ENCODE data around the gene POU5F1. TPM values are rescaled to one million over a fixed set of nuclear protein-coding genes. Genes with fewer than 3 reads are reported as not detected.
"Not testable (repeated sequence)": the region's sequence is repeated elsewhere in the genome, so short reads cannot be mapped to it uniquely, and the experiment has no call there.

The POU5F1 gene
- 0.56 TPM for polyA plus RNA-seq (ENCODE audit: insufficient read length)

DNA sequence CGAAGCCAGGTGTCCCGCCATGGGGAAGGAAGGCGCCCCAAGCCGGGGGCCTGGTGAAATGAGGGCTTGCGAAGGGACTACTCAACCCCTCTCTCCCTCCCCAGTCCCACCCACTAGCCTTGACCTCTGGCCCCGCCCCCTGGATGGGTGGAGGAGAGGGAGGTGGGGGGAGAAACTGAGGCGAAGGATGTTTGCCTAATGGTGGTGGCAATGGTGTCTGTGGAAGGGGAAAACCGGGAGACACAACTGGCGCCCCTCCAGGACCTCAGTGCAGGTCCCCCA lies at the start of gene POU5F1:
TSS of gene POU5F1 (minus strand) at position 83 of the 282 bp plus-strand sequence. CDS start at position 21, 62 bp downstream.
- DNase-seq (ENCODE audit: low read depth) = no peak

DNA sequence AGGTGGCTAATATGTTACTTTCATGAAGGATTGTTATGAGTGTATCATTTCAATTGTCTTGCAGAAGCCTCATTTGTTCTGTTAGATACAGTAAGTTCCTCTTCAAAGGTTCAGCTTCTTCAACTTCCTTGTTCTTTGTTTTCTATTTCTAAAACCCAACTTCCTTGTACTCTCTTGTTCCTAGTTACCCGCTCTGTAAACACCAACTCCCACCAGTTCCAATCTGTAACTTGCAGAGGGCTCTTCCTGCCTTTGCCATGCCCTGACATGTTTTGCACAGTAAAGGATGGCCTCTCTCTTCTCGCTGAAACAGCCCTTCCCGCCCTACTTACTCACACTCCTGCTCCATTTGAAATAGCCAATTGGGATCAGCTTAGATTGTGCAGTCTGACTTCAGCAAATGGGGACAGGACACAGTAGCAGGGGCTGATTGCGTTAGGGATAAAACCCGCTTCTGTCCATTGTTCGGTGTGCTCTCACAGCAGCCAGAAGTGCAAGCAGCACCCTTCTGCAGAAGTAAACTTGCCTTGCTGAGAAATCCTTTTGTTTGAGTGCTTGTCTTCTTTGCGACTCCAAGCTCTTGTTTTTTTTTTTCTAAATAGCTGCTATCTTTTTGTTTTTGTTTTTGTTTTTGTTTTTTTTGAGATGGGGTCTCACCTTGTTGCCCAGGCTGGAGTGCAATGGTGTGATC lies 45.9 kb upstream of the POU5F1 start:
- DNase-seq (ENCODE audit: low read depth) = no peak

DNA sequence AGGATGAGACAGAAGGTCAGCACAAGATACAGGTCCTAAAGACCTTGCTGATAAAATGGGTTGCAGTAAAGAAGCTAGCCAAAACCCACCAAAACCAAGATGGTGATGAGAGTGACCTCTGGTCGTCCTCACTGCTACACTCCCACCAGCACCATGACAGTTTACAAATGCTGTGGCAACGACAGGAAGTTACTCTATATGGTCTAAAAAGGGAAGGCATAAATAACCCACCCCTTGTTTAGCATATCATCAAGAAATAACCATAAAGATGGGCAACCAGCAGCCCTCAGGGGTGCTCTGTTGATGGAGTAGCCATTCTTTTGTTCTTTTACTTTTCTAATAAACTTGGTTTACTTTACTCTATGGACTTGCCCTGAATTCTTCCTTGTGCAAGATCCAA lies 44.7 kb upstream of the POU5F1 start:
- DNase-seq (ENCODE audit: low read depth) = not testable (repeated sequence)

DNA sequence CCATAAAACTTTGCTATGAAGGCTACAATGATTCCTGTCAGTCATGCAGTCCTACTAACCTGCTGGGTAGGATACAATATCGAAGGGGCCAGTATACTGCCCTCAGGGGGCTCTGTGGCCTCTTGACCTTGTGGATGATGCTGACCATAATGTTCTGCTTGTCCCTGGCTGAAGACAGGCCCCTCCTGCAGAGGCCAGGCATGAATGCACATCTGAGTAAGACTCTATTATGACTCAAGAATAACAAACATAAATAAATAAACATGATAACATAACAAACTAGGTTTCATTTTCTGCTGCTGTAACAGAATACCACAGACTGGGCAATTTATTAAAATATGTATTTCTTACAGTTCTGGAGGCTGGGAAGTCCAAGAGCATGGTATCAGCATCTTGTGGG lies 44.0 kb upstream of the POU5F1 start:
- DNase-seq (ENCODE audit: low read depth) = no peak

DNA sequence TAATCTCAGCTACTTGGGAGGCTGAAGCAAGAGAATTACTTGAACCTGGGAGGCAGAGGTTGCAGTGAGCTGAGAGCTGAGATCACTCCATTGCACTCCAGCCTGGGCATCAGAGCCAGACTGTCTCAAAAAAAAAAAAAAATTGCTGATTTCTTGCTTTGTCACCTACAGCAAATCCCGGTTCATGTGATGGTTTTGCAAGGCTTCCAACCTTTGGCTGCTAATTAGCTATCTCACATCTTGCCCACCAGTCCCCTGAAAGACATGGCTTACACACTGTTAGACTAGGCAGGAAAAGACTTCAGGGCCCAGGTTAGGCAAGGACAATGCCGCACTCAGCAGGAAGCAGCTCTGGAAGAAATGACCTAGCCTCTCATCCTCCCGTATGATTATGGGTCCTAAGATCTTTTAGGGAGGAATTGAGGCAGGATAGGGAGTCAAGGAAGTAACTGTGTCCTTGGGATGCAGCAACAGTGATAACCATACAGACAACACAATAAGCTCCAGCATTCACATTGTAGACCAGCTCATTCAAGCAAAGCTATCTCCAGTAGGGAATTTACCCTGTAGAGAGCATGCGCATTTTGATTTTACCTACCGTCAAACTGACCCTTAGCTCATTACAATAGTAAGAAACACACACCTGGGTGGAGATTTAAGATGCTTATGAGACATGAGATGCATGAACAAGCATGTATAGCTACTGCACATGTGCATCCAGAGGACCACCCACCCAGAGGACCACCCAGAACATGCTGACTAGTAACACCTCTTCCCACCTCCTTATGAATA lies 40.5 kb upstream of the POU5F1 start:
- no peak for DNase-seq (ENCODE audit: low read depth)

DNA sequence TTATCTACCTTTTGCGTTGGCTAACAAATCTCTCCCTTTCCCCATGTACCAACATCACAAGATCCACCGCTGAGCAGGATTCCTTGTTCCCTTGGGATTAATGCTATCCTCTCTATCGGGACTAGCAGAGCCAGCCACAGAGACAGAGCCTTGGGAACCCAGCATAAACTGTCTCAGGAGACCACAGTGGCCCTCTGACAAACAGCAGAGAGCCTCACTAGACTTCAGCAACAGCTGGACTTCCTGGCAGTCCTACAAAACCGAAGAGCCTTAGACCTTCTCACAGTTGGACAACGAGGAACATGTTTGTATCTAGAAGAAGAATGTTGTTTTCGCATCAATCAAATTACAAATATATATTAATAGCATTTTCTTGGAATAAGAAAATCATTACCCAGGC lies 39.6 kb upstream of the POU5F1 start:
- DNase-seq (ENCODE audit: low read depth) = no peak

DNA sequence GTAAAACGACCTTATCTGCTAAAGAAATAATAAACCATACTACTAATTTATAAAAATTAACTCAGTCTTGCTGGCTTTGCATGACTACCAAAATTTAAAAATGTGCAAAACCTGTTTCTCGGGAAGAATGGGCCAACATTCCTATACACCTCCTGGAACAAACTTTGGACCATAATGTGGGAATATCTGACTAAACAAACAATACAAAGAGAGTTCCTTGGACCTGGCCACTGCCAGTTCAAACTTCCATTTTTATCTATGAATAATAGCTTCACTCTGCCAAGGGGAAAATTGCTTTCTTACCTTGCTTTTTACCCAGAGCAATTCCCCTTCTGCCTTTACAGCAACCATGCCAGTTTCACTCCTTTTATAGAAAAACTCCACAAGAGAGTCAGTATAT lies 38.7 kb upstream of the POU5F1 start:
- no peak for DNase-seq (ENCODE audit: low read depth)

DNA sequence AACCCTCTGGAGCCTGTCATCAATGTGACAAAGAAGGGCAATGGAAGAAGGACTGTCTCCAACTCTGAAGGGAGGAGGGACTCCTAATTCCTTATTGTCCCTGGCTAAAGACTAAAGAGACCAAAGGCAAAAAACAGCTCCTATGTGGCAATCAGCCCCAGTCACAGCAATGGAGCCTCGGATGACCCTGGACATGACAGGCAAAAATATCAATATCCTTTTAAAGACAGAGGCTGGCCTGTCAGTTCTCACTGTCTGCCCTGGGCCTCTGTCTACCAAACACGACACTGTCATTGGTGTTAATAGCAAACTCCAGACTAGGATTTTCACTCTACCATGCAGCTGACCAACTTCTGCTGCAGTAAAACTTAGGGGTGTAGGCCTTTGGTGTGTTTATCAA lies 38.0 kb upstream of the POU5F1 start:
- DNase-seq (ENCODE audit: low read depth) = no peak

DNA sequence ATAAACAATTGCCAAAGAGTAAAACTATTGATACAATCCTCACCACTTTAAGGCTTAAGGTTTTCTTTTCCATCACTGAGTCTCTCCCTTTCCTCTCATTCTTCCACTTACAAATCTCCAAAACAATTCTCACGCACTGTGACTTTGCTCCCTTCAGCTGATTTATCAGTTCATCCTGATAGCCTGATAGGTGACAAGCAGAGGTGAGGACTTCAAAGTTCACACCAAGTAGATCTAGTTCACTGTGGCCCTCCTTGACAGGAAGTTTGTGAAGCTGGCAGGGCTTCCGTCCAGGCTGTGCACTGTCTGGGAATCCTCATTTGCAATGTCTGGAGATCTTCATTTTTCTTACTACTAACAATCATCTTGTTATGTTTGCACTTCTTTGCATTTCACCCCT lies 35.2 kb upstream of the POU5F1 start:
- DNase-seq (ENCODE audit: low read depth) = no peak

DNA sequence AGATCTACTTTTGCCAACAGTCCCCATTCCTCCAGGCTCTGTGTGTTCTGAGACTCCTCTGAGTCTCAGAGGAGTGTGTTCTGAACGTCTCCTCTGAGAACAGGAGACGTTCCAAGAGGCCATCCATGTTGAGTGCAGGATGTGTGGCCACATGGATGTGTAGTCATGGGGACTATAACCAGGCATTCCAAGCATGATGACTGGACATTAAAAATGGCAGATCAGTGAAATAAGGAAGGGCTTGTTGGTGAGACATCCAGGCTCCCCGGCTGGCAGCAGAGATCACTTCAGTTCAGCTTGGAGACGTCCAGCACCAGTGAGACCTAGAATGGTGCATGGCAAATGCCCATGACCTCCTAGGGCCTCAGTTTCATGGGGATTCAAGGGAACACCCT lies 34.3 kb upstream of the POU5F1 start:
- no peak for DNase-seq (ENCODE audit: low read depth)

DNA sequence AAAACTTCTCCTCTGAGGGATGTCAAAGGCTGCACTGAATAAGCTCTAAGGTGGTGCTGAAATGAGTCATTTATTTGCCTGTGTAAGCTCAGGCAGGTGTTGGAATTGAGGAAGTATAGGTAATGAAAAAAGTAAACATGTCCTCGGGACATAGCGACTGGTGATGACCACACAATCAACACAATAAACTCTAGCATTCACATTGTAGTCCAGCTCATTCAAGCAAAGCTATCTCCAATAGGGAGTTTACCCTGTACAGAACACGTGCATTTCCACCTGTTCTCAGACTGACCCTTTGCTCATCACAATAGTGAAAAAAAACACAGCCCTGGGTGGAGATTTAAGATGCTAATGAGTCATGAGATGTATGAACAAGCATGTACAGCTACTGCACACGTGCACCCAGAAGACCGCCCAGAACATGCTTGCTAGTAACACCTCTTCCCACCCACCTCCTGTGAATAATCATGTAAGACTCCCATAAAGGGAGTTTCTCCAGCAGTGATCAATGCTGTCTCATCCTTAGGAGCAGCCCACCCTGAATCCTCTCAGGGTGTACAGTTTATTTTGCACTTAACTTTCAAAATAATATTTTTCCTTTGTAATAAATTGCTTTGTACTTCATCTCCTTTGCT lies 33.0 kb upstream of the POU5F1 start:
- DNase-seq (ENCODE audit: low read depth) = no peak

DNA sequence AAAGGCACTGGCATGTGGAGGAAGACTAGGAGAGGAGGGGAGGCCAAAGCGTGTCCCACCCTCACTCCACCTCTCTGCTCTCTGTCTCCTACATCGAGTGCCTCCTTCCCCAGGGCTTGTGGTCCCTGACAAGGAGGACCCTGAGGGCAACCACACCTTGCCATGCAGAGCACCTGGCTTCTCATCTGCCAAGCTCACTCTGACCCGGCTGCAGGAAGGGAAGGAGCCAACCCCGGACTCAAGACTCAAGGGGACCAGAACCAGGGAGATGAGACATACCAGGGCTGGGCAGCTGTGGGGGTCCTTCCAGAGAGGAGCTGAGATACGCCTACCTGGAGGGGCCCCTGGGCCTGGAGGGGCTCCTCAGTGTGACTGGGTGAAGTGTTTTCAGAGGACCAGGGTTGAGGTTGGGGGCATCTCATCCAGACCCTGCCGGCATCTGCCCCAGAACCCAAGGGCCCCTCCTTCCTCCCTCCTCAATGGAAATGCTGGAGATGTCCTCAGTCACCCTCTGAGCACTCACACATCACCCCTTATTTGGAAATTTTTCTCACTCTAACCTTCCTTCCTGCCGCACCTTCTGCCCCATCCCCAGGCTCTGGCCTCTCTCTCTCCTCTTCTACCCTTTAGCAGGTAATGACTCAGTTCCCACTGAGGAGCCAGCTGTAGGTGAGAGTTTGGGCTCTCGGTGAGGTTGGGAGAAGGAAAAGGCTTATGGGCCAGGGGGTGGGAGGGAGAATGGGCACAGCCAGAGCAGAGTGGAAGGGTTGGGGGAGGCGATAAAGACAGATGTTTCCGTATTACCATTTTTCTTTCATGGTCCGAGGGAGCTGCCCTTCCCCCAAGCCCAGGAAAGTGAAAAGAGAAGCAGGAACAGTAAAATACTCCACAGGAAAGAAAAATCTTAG lies 32.0 kb upstream of the POU5F1 start:
- DNase-seq (ENCODE audit: low read depth) = no peak

DNA sequence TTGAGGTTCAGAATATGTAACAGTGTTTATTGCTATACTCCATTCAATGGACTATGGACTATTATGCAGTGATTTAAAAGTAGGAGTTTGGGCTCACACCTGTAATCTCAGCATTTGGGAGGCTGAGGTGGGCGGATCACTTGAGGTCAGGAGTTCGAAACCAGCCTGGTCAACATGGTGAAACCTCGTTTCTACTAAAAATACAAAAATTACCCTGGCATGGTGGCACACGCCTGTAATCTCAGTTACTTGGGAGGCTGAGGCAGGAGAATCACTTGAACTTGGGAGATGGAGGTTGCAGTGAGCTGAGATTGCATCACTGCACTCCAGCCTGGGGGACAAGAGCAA lies 28.6 kb upstream of the POU5F1 start:
- DNase-seq (ENCODE audit: low read depth) = not testable (repeated sequence)

DNA sequence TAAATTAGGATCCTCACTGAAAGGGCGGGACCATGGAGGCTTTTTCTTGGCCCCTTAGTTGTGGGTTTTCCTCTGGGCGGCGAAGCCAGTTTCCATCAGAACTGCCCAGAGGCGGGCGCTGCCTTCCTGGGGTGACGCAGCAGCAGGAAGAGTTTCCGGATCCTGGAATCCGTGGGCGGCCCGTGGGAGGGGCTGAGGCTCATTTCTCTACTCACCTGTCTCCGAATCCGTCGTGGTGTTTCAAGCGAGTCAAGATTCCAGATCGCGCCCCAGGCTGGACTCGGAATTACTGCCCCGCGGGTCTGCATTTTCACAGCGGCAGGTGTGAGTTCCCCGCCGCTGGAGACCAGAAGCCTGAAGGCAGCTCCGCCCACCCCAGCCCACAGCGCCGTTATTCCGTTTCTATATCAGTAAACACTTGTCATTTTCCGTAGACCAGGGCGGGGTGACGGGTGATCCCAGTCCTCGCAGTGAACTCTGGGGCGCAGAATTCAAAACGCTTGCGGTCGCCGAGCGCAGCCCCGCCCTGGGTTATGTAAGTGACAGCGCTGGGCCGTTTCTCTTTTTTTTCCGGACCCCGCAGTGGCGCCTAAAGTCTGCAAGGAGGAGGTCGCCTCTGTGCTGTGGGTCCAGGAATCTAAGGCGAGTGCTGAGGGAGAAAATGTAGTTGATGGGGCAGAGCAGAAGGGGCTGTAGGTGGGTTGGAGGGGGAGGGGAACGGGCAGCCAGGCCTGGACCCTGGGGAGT lies 27.2 kb upstream of the POU5F1 start:
- peak; percentile 41 for DNase-seq (ENCODE audit: low read depth)

DNA sequence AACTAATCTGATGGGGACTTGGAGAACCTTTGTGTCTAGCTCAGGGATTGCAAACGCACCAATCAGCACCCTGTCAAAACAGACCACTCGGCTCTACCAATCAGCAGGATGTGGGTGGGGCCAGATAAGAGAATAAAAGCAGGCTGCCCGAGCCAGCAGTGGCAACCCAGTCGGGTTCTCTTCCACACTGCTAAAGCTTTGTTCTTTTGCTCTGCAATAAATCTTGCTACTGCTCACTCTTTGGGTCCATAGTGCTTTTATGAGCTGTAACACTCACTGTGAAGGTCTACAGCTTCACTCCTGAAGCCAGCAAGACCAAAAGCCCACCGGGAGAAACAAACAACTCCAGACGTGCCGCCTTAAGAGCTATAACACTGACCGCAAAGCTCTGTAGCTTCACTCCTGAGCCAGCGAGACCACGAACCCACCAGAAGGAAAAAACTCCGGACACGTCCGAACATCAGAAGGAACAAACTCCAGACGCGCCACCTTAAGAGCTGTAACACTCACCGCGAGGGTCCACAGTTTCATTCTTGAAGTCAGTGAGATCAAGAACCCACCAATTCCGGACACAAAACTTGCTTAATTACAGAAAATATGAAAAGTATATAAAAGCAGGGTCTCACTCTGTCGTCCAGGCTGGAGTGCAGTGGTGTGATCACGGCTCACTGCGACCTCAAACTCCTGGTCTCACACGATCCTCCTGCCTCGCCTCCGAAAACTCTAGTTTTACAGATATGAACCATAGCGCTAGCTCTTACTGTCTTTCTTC lies 26.0 kb upstream of the POU5F1 start:
- DNase-seq (ENCODE audit: low read depth) = not testable (repeated sequence)

DNA sequence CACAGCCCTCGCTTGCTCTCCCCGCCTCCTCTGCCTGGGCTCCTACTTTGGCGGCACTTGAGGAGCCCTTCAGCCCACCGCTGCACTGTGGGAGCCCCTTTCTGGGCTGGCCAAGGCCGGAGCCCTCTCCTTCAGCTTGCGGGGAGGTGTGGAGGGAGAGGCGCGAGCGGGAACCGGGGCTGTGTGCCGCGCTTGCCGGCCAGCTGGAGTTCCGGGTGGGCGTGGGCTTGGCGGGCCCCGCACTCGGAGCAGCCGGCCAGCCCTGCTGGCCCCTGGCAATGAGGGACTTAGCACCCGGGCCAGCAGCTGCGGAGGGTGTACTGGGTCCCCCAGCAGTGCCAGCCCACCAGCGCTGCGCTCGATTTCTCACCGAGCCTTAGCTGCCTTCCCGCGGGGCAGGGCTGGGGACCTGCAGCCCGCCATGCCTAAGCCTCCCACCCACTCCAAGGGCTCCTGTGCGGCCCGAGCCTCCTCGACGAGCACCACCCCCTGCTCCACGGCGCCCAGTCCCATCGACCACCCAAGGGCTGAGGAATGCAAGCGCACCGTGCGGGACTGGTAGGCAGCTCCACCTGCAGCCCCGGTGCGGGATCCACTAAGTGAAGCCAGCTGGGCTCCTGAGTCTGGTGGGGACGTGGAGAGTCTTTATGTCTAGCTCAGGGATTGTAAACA lies 25.0 kb upstream of the POU5F1 start:
- not testable (repeated sequence) for DNase-seq (ENCODE audit: low read depth)

DNA sequence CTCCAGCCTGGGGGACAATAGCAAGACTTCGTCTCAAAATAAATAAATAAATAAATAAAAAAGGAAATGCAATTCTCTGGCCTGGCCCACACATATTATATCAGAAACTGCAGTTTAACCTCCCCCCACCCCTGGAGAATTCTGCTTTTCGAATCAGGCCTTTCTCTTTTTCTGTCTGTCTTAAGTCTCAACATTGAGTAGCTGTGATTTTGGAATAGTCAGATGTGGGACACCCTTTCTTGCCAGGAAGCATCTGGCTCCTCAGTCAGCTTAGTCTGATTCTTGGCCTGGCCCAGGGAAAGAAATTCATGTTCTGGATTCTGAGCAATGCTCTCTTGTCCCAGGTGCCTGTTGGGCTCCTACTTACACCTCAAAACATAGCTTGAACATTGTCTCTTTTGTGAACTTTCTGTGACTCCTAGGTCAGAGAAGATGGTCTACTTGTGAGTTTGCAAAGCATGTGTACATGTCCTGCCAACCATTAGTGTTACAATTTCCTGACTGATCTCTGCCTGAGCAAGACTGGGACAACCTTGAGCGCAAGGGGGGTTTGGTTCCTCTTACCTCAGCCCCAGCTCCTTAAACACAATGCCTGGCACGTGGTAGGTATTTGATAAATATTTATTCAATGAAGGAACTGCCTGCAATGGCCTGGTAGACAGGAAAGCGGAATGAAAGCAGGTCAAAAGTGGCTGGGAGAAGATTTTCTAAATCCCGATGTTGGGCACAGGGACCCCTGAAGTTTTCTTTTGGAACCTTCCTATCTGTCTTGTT lies 23.8 kb upstream of the POU5F1 start:
- no peak for DNase-seq (ENCODE audit: low read depth)

DNA sequence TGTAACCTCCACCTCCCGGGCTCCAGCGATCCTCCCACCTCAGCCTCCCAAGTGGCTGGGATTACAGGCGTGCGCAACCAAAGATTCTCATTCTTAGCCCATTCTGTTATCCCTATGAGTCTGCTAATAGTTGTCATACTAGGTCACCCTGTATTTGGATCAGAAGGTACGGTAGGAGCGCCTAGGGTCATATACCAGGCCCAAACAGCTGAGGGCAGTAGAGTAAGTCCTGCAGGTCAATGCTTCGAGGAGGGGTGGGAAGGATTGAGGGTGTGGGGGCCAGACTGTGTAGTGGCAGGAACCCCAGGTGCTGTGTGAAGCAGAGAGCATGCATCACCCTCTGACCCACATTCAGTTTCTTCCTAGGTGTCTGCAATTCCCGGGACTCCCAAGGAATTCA lies 22.7 kb upstream of the POU5F1 start:
- no peak for DNase-seq (ENCODE audit: low read depth)

DNA sequence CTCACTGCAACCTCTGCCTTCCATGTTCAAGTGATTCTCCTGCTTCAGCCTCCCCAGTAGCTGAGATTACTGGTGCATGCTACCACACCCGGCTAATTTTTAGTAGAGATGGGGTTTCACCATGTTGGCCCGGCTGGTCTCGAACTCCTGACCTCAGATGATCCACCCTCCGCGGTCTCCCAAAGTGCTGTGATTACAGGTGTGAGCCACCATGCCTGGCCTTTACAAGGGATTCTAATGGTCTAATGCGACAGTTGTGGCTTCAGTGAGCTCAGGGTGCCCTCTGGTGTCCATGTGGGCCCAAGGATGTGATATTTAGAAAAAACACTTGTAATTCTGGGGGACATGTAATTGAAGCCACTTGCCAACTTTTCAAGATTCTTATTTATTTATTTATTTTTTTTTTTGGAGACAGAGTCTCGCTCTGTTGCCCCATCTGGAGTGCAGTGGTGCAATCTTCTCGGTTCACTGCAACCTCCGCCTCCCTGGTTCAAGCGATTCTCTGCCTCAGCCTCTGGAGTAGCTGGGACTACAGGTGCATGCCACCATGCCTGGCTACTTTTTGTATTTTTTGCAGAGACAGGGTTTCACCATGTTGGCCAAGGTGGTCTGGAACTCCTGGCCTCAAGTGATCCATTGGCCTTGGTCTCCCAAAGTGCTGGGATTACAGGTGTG lies 22.1 kb upstream of the POU5F1 start:
- not testable (repeated sequence) for DNase-seq (ENCODE audit: low read depth)
